Skeletal muscle tissue (tissue), 4 donors: Measurements from ENCODE around the gene ABCG1. TPM values are rescaled to one million over a fixed set of nuclear protein-coding genes. Genes with fewer than 3 reads are reported as not detected.

Experiments used
- H3K27ac ChIP-seq: one replicate; pipeline ENCODE4 v1.7.0; 2013; ENCODE audit warnings: mild to moderate bottlenecking, low read depth, low read length, inconsistent platforms
- H3K27me3 ChIP-seq, 3 donors: one replicate each; pipeline ENCODE4 v1.7.0; 2013; ENCODE audit warnings: low read length in 3 of 3; ENCODE audit not compliant: control insufficient read depth in 3 of 3, insufficient read depth in 3 of 3
- H3K36me3 ChIP-seq, 3 donors: one replicate each; pipeline ENCODE4 v1.7.0; 2013; ENCODE audit warnings: low read length in 3 of 3; ENCODE audit not compliant: control insufficient read depth in 3 of 3, insufficient read depth in 3 of 3
- H3K4me1 ChIP-seq, 3 donors: one replicate each; pipeline ENCODE4 v1.7.0; 2013; ENCODE audit warnings: low read length in 3 of 3, mild to moderate bottlenecking in 3 of 3; ENCODE audit not compliant: control insufficient read depth in 3 of 3, insufficient read depth in 3 of 3
- H3K4me3 ChIP-seq, 3 donors: one replicate each; pipeline ENCODE4 v1.7.0; 2013; ENCODE audit warnings: low read length in 3 of 3
- H3K9ac ChIP-seq, 3 donors: one replicate each; pipeline ENCODE4 v1.7.0; 2013; ENCODE audit warnings: low read length in 3 of 3, mild to moderate bottlenecking in 3 of 3, moderate library complexity in 2 of 3, low read depth in 1 of 3
- H3K9me3 ChIP-seq, 3 donors: one replicate each; pipeline ENCODE4 v1.7.0; 2013; ENCODE audit warnings: low read length in 3 of 3; ENCODE audit not compliant: control insufficient read depth in 3 of 3
- total RNA-seq: library from RNA; depleted of rRNA; stranded (reverse); fragments of >200 nt; gene quantifications from one replicate; pipeline ENCODE4 v1.2.3, GENCODE V29; 2014
- donor health status: Osteomylitis.

ABCG1 gene
- total RNA-seq, 1 donor from 2014 or later, result 20.4 TPM

DNA sequence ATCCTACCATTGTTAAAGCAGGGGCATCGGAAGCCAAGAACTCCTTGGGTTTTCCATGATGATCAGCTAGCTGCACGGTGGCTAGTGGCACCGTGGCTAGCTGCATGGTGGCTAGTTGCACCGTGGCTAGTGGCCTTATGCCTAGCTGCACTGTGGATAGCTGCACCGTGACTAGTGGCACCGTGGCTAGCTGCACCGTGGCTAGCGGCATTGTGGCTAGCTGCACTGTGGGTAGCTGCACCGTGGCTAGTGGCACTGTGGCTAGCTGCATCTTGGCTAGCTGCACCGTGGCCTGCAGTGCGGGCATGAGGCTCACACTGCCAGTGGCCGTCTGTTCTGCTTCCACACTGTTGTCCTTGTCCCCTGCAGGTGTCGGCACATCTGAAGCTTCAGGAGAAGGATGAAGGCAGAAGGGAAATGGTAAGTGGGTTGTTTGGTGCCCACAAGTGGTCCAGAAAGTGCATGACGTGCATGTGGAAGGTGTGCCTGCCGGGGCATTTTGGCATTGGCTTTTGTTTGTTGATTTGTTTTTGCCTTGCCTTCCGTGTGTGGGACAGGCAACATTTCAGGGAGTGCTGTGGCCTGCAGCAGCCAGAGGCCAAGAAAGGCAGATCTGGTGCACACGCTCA is 57.7 kb downstream of the ABCG1 start:
- Histone ChIP-seq H3K27me3 (no peaks in the 10 kb centered on the region), H3K36me3 (peaks cover 69 to 88% (median 77%) of the 10 kb centered on the region in 3 donors)

DNA sequence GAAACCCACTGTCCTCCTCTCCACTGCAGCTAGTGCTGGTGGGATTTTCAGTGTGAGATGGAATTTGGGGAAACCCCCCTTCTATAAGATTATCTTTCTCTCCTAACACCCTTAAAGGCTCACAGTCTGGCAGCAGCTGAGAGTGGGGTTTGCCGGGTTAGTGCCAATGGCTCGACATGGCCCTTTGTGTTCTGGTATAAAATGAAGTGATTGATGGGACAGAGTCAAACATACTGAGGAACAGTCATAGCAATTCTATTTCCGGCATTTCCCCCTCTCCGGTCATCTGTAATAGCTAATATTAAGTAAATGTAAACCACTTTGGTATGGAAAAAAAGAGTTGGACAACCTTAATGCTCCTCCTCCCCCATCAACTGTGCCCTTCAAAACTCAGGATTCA is 58.7 kb downstream of the ABCG1 start:
- Histone ChIP-seq H3K27ac (no peak overlapping the region), H3K36me3 (peaks cover 73 to 90% (median 77%) of the 10 kb centered on the region in 3 donors), H3K4me1 (no peaks in the 10 kb centered on the region), H3K27me3 (no peaks in the 10 kb centered on the region), H3K9me3 (no peaks in the 10 kb centered on the region), H3K9ac (no peak overlapping the region), H3K4me3 (no peak overlapping the region)

More for the DNA sequence above, 57.7 kb downstream of the ABCG1 start:
- H3K27ac ChIP-seq, result no peak overlapping the region
- no peak overlapping the region for H3K9ac ChIP-seq
- H3K9me3 ChIP-seq, result no peaks in the 10 kb centered on the region
- H3K4me1 ChIP-seq, result no peaks in the 10 kb centered on the region
- no peak overlapping the region for H3K4me3 ChIP-seq

DNA sequence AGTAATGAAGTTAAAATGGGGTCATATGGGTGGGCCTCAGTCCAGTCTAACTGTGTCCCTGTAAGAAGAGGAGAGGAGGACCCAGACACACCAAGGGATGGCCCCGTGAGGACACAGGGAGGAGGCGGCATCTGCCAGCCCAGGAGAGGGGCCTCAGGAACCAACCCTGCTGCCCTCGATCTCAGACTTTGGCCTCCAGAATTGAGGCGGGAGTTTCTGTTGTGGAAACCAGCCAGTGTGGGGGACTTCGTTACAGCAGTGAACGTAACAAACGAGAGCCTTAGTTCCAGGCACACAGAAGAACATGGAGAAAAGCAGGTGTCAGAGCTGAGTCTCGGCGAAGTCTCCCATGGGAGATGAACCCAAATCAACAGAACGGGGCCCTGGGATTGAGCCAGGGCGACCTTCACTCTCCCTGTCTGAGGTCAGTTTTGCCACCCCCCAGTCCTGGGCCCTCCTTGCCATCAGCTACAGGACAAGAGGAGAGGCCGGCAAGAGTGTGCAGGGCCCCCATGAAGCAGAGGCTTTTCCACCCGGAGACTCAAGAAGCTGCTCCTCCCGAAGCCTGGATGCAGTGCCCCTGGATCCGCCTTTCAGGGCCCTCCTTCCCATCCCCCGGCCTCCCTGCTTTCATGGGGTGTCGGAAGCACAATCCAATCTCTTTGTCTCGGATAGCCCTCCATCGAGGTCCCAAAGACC is 59.7 kb downstream of the ABCG1 start:
- no peak overlapping the region for H3K4me3 ChIP-seq
- no peak overlapping the region for H3K9ac ChIP-seq
- H3K27me3 ChIP-seq, result no peaks in the 10 kb centered on the region
- no peaks in the 10 kb centered on the region for H3K9me3 ChIP-seq
- H3K36me3 ChIP-seq, result peaks cover 72 to 88% (median 75%) of the 10 kb centered on the region in 3 donors
- no peak overlapping the region for H3K27ac ChIP-seq
- no peaks in the 10 kb centered on the region for H3K4me1 ChIP-seq

DNA sequence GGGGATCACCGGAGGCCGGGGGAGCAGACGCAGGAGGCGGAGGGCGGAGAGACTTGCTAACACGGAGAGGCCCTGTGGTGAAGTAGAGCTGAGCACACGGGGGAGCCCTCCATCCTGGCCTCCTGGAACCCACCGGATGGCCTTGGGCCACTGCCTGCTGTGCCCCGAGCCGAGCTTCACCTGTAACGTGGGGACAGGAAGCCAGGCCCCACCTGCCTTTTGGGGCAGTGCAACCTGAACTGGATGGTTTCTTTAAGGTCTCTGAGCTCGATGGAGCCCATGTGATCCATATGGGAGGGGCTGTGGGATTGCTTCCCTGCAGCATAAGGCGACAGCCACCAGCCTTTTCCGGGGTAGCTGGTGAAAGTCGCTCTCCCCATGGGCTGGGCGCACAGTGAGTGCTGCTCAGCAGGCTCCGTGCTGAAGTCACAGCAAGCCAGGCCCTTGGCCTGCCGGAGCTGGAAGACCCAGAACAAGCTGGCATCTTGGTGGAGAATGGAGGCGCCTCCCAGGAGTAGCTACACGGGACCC is 60.5 kb downstream of the ABCG1 start:
- peaks cover 69 to 84% (median 72%) of the 10 kb centered on the region in 3 donors for H3K36me3 ChIP-seq
- no peak overlapping the region for H3K4me3 ChIP-seq
- H3K27ac ChIP-seq, result no peak overlapping the region

DNA sequence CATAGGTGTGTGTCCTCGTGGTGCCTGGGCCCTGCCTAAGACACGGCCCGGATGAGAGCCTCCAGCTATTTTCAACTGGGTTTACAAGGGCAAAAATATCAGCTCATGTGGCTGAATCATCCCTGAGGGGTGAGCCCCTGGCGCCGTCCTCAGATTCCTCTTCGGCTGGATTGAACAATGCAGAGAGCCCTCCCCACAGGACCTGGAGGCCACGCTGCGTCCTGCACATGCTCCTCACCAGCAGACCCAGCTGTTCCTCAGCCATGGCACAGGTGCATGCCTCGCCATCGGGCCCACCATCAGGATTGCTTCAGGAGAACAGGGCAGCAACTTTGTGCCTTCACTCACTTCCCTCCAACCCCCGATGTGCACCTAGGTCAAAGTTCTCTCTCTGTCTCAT is 60.9 kb downstream of the ABCG1 start:
- no peaks in the 10 kb centered on the region for H3K9me3 ChIP-seq
- no peaks in the 10 kb centered on the region for H3K27me3 ChIP-seq
- no peak overlapping the region for H3K27ac ChIP-seq
- peaks cover 74 to 87% (median 77%) of the 10 kb centered on the region in 3 donors for H3K36me3 ChIP-seq
- H3K4me1 ChIP-seq, result no peaks in the 10 kb centered on the region
- H3K4me3 ChIP-seq, result no peak overlapping the region
- H3K9ac ChIP-seq, result no peak overlapping the region

More for the DNA sequence above, 60.5 kb downstream of the ABCG1 start:
- Histone ChIP-seq H3K27me3 (no peaks in the 10 kb centered on the region), H3K9me3 (no peaks in the 10 kb centered on the region), H3K9ac (no peak overlapping the region), H3K4me1 (no peaks in the 10 kb centered on the region)

DNA sequence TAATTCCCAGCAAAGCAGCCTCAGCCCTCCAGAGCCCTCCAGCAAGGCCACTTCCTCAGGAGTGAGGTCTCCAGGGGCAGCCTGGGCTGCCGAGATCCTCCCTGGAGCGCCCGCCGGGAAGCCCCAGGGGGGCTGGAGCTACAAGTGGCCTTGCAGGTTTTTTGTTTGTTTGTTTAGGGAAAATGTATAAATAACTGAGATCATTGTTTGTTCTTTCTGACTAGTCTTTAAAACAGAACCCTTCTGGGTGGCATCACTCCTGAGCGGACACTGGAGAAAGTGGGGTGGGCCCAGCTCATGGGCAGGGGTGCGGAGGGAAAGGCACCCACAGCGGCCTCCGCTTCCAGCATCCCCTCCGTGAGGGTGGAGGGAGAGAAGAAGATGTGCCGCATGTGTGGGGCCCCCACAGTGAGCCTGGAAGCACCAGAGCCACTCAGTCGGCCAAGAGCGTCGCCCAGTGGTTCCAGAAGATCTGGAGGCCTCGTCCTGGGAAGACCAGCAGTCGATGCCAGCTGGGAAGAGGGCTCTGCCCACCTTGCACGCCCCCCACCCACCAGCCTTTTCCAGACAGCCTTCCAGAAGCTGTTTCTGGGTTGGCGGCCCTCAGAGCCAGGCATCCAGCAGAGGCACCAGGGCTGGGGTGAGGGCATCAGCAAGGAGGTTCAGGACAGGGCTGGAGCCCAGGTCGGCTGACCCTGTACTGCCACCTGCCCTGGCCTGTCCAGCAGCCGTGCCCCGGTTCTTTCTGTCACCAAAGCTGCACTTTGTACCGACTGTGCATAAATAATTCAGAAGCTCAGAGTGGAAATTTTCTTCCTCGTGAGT is 61.6 kb downstream of the ABCG1 start:
- no peaks in the 10 kb centered on the region for H3K27me3 ChIP-seq
- H3K9me3 ChIP-seq, result no peaks in the 10 kb centered on the region
- no peak overlapping the region for H3K27ac ChIP-seq
- H3K4me3 ChIP-seq, result no peak overlapping the region
- peaks cover 69 to 85% (median 72%) of the 10 kb centered on the region in 3 donors for H3K36me3 ChIP-seq
- no peak overlapping the region for H3K9ac ChIP-seq
- H3K4me1 ChIP-seq, result no peaks in the 10 kb centered on the region

DNA sequence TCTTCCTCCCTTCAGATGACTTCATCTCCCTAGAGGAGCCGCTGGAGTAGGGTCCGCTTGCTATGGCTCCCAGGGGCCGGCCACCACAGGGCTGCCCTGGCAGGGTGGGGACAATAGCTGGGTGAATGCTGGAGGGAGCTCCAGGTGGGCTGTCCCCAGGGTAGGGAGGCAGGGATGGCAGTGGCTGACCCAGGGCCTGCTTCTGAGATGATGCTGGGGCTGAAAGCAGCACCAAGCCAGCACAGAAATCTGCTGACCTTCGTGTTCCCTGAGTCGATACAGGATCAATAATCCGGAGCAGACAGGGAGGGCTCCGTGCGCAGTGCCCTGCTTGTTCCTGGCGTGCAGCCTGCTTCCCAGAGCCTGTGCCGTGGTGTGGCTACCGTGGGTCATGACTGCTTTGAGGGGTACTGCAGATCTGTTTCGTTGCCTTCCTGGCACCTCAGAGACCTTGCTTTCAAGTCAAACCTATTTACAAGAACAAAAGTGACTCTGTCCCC is 62.3 kb downstream of the ABCG1 start:
- no peak overlapping the region for H3K9ac ChIP-seq
- H3K36me3 ChIP-seq, result peaks cover 68 to 86% (median 74%) of the 10 kb centered on the region in 3 donors
- no peaks in the 10 kb centered on the region for H3K4me1 ChIP-seq
- no peaks in the 10 kb centered on the region for H3K9me3 ChIP-seq
- no peak overlapping the region for H3K4me3 ChIP-seq
- H3K27ac ChIP-seq, result no peak overlapping the region
- no peaks in the 10 kb centered on the region for H3K27me3 ChIP-seq

DNA sequence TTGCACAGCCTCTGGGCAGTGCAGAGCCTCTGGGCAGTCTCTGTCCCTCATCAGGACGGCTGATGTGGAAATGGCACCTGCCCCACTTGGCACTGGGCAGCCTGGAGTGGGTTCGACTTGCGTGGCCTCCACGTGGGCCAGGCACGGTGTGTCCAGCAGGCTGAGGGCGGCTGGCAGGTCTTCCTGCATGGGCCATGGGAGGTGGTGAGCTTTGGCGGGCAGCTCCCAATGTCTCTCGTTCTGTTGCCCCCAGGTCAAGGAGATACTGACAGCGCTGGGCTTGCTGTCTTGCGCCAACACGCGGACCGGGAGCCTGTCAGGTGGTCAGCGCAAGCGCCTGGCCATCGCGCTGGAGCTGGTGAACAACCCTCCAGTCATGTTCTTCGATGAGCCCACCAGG is 63.1 kb downstream of the ABCG1 start:
- Histone ChIP-seq H3K9ac (no peak overlapping the region), H3K9me3 (no peaks in the 10 kb centered on the region), H3K27me3 (no peaks in the 10 kb centered on the region), H3K36me3 (peaks cover 68 to 86% (median 74%) of the 10 kb centered on the region in 3 donors), H3K4me1 (no peaks in the 10 kb centered on the region), H3K4me3 (no peak overlapping the region), H3K27ac (no peak overlapping the region)

DNA sequence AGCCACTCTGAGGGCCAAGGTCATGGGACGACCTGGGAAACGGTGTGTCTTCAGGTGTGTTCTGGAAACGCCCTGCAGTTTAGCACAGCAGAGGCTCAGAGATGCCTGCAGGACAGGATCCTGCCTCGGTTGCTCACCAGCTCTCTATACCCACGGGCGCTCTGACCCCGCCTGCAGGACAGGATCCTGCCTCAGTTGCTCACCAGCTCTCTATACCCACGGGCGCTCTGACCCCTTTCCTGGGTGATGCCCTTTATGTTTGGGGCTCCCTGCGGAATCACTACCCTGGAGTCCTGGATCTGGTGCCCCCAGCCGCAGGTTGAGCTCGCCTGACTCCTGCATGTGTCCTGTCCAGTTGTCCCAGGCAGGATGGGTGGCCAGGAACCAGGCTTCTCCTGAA is 63.8 kb downstream of the ABCG1 start:
- Histone ChIP-seq H3K4me3 (no peak overlapping the region), H3K27ac (no peak overlapping the region), H3K27me3 (no peaks in the 10 kb centered on the region), H3K9me3 (no peaks in the 10 kb centered on the region), H3K4me1 (no peaks in the 10 kb centered on the region), H3K9ac (no peak overlapping the region), H3K36me3 (peaks cover 70 to 86% (median 75%) of the 10 kb centered on the region in 3 donors)
